Measurements from ENCODE around the gene PIGU. TPM values are rescaled to one million over a fixed set of nuclear protein-coding genes. Genes with fewer than 3 reads are reported as not detected.
"Not testable (repeated sequence)": the region's sequence is repeated elsewhere in the genome, so short reads cannot be mapped to it uniquely, and the experiment has no call there.

Gene PIGU
- total RNA-seq, 1 donor from 2014 or later, result 6.0 TPM

DNA sequence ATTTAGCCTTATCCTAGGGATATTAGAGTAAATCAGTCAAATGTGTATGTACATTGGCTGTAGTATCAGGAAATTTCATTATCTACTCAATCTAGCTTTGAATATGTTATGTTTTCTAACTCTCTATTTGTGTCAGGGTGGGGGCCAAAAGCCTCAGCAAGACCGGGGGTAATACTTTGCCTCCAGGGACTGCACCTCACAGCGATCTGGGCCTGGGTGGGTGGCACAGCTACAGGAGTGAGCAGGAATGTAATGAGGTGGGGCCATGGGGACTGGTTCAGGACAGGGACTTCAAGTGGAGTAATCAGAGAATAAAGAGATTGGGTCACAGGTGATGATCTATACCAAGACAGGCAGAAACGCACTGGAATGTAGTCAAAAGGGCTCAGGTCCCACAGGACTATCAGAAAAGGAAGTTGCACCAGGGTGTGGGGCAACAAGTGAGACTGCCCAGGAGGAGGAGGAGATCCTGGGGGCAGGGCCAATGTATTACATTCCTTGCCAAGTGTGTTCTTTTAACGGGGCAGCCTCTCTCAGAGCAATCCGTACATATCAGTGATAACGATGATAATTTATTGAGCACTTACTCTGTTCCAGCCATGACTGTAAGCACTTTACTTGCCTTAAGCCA, 54.0 kb downstream of the PIGU start:
- no peak for DNase-seq (ENCODE audit: low spot score)

DNA sequence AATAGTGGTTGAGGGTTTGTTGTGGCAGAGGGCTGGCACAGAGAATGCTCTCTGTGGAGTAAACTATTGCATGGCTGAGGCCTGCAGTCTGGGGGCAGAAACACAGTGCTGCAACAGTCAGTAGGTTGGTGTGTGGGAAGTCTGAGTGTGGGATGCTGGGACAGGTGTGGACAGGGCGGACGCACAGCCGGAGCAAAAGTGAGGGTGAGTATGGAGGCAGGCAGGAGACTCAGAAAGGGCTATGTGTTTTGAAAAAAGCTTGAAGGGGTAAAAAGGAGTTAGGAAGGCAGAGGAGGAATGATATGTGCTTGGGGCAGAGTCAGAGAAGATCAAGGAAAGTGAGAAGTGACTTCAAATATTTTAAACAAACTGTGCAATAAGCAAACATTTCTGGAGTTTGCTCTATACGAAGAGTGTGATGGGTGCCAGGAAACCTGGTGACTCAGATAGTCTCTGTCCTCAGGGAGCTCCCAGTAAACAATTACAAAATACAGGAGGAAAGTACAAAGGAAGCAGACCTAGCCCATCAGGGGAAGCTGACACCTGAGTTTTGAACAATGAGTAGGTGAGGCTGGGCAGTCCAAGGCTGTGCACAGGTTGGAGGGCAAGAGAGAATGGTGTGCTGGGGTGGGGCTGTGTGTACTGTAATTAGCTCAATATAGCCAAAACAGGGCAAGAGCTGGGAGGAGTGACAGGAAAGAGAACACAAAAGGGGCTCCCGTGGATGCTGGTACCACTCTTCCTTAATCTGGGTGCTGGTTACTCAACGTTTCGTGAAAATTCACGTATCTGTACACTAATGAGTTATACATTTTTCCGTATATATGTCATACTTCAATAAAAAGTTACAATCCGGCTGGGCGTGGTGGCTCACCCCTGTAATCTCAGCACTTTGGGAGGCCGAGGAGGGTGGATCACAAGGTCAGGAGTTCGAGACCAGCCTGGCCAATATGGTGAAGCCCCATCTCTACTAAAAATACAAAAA, 55.2 kb downstream of the PIGU start:
- no peak for DNase-seq (ENCODE audit: low spot score)

DNA sequence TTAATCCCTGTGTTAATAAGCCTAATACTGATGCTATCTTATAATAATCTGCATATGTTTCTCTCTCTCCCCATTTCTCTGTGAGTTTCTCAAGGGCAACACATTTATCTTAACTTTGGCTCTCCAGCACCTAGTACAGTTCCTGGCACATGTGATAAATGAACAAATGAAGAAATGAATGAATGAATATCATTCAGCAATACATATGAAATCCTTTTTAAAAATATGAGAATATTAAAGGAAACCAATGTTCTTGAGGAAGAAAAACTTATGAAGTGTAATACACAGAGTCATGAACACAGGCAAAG, 55.9 kb downstream of the PIGU start:
- DNase-seq (ENCODE audit: low spot score), result no peak

DNA sequence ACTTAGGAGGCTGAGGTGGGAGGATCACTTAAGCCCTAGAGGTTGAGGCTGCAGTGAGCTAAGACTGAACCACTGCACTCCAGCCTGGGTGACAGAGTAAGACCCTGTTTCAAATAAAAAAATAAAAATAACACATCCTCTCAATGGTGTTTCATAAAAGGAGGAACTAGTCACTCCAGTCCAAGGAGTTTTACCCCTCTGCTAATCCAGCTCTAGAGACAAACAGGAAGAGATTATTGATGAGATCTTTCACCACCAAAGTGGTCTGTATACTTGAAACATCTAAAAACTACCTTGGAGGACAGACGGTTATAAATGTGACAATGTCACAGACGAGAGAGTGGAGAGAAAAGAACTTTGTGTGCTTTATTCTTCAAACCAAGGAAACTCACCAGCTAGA, 58.2 kb downstream of the PIGU start:
- DNase-seq (ENCODE audit: low spot score), result no peak

- not testable (repeated sequence) for DNase-seq (ENCODE audit: low spot score)
Observed at GRCh38 chr20:34616913-34617312, 60.0 kb downstream of the PIGU start.

DNA sequence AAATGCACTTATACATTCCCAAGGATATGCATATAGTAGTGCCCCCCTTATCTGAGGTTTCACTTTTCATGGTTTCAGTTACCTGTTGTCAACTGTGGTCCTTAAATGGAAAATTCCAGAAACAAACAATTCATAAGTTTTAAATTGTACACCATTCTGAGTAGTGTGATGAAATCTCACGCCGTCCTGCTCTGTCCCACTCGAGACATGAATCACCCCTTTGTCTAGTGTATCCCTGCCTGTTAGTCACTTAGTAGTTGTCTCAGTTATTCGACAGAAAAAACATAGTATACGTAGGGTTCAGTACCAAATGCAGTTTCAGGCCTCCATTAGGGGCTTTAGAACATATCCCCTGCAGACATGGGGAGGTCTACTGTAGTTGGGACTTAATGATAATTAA, 61.4 kb downstream of the PIGU start:
- no peak for DNase-seq (ENCODE audit: low spot score)

DNA sequence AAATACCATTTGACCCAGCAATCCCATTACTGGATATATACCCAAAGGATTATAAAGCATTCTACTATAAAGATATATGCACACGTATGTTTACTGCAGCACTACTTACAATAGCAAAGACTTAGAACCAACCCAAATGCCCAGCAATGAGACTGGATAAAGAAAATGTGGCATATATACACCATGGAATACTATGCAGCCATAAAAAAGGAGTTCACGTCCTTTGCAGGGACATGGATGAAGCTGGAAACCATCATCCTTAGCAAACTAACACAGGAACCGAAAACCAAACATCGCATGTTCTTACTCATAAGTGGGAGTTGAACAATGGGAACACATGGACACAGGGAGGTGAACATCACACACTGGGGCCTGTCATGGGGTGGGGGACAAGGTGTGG, 64.9 kb downstream of the PIGU start:
- not testable (repeated sequence) for DNase-seq (ENCODE audit: low spot score)

GRCh38 chr20:34607066-34607465, 69.8 kb downstream of the PIGU start:
- DNase-seq (ENCODE audit: low spot score), result no peak

DNA sequence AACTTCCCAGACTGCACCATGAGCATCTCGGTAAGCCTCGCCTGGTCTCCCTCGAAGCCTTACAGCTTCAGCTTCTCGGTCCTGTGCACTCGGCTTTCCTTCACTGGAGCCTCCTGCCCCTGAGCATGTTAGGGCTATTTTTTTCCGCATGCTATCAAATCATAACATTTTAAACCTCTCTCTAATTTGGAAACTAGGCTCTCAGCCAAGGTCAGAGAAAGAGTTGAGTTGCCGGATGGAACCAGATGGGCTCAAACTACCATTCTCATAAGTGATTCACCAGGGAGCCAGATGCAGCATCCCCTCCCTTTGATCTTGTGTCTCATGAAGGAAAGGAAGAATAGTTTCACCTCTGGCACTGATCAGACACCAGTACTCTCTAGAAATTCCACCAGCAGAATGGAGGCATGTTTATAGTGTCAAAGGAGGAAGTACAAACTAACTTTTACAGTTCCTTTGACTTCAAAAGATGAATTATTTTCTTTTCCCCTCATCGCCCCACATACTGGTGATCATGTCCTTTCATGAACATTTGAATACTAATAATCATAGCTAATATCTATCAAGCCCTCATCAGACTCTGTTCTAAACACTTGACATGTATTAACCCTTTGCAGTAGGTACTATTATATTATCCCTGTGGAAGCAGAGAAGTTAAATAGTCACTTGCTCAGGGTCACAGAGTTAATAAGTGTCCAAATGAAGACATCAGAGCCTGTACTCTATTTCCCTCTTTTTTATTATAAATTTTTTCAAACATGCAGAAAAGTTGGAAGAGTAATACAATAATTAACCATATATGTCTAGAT, 71.7 kb downstream of the PIGU start:
- peak; percentile 68 for DNase-seq (ENCODE audit: low spot score)

- no peak for DNase-seq (ENCODE audit: low spot score)
Observed at GRCh38 chr20:34600892-34601653, 75.8 kb downstream of the PIGU start.

- DNase-seq (ENCODE audit: low spot score), result no peak
Observed at GRCh38 chr20:34595377-34596184, 81.3 kb downstream of the PIGU start.

GRCh38 chr20:34586488-34587163, 90.3 kb downstream of the PIGU start:
- DNase-seq (ENCODE audit: low spot score), result no peak

- DNase-seq (ENCODE audit: low spot score), result no peak
Observed at GRCh38 chr20:34585019-34585418, 91.9 kb downstream of the PIGU start.

- no peak for DNase-seq (ENCODE audit: low spot score)
Observed at GRCh38 chr20:34583544-34583943, 93.3 kb downstream of the PIGU start.

DNA sequence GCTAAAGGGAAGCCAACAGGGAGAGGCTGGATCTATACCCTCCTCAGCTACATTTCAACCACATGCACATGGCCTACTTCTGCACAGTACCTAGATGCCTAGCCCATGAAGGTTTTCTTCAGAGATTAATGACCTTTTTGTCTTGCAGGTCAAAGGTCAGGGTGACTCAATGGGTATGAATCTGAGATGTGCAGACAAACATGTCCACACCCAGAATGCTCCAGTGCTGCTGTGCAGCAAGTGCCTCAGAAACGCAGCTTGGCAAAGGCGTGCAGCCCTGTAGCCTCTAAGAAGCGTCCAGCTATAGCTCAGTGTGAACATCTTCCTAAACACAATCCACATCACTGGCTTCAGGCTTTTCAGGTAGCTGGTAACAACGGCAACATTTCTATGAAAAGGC, 94.0 kb downstream of the PIGU start:
- no peak for DNase-seq (ENCODE audit: low spot score)

DNA sequence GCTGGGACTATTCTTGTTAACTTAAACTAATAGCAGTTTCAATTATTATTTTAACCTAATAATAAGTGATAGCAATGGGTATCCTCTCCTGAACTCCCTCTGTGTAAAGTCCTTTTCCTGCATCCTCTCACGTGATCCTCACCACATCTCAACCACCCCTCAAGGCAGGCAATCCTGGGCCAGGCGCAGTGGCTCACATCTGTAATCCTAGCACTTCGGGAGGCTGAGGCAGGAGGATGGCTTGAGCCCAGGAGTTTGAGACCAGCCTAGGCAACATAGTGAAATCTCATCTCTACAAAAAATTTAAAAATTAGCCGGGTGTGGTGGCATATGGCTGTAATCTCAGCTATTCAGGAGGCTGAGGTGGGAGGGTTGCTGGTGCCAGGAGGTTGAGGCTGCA, 94.7 kb downstream of the PIGU start:
- DNase-seq (ENCODE audit: low spot score), result no peak

GRCh38 chr20:34581341-34582184, 95.3 kb downstream of the PIGU start:
- DNase-seq (ENCODE audit: low spot score), result peak; percentile 48

DNA sequence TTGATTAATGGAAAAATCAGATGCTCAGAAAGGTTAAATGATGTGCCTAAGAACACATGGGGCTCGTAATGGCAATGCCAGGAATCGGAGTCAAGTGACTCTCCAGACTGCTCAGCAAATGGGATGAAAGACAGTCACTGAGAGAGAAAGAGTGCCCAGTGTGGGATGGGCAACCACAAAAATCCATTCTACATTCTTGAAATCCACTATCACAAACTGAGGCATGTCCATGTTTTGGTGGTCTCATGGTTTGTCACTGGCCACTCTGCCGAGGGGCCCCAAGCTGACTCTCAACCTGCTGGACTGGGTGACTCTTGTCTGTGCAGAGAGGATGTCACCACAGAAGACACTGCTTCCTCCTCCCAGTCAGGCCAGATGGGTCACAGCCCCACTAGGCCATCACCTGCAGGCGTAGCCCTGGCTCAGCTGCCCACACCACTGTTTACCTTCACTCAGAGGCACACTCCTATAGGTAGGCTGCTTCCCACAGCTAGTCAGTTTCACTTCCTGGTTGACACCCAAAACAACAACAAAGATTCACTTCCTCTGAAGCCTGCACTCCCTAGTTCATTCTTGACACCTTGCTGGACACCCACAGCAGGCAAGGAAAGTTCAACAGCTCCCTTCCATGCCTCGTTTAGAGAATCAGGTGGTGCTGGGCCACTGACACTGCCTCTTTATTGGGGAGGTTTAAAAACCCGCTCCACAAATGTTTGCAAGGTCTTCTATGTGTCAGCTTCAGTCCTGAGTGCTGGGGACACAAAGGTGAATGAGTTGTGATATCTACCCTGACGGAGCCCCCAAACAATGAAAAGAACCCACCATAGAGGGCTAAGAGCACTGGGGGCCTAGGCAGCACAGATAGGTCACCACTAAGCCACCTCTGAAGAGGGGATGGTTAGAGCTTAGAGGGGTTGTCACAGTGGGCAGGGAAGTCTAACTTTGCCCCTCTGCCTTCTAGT, 96.6 kb downstream of the PIGU start:
- no peak for DNase-seq (ENCODE audit: low spot score)
